WERI-Rb-1 (cell line): ENCODE data around the gene THPO.

Experiments used
- DNase-seq: peaks from one replicate; pipeline ENCODE4 v3.0.0-alpha.2; 2020
- H3K27ac ChIP-seq: fragments of 250-450 bp; sonication (Bioruptor Pico); 2 replicates; pipeline ENCODE4 v1.5.1; 2020; ENCODE audit warnings: mild to moderate bottlenecking, moderate library complexity
- H3K27me3 ChIP-seq: fragments of 250-450 bp; sonication (Bioruptor Pico); 2 replicates; pipeline ENCODE4 v1.5.1; 2021; ENCODE audit warnings: mild to moderate bottlenecking, low read depth, moderate library complexity; ENCODE audit not compliant: insufficient read depth, severe bottlenecking
- H3K36me3 ChIP-seq: fragments of 250-450 bp; sonication (Bioruptor Pico); 2 replicates; pipeline ENCODE4 v1.5.1; 2020; ENCODE audit warnings: mild to moderate bottlenecking, moderate library complexity
- H3K4me3 ChIP-seq: 2 replicates; pipeline ENCODE4 v1.5.1; 2011; ENCODE audit warnings: low read depth, mild to moderate bottlenecking, control low read depth, low read length
- H3K9me3 ChIP-seq: fragments of 250-450 bp; sonication (Bioruptor Pico); 2 replicates; pipeline ENCODE4 v1.5.1; 2021; ENCODE audit warnings: mild to moderate bottlenecking, moderate library complexity; ENCODE audit not compliant: severe bottlenecking
- TF ChIP-seq, protein P1 (sequence below): IDR thresholded peaks from 2 replicates; pipeline ENCODE4 v1.5.1; 2011; ENCODE audit warnings: low read depth, mild to moderate bottlenecking, control low read depth, inconsistent platforms, low read length

The THPO gene

DNA sequence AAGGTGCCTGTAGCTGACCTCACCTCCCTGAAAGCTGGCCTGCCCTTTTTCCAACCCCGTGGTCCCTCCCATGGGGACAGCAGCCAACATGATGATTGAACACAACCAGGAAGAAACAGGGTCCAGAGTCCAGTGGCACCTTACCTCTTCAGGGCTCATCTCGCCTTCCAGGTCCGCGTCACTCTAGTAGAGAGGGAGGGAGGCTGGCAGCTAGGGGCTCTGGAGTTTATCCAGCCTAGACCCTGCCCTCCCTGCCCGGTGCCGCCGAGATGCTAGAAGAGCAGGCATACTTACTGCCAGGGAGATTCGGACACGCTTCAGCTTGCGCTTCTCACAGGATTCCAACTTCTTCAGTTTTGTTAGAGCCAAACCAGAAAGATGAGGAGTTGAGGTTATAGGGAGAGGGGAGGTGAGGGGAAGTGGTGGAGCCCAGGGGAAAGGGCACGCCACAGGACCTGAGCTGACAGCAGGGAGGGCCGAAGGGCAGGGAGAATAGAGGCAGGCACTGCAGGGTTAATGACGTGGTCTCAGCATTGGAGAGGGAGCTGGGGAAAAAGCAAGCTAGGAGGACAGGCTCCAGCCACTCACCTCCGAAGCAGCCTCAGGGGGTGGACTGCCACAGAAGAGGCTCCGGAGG is 25.7 kb downstream of the THPO start:
- no peak for DNase-seq
- Histone ChIP-seq H3K36me3 (peaks cover 47% of the 10 kb centered on the region), H3K9me3 (no peaks in the 10 kb centered on the region), H3K27ac (no peak overlapping the region), H3K4me3 (no peak overlapping the region), H3K27me3 (no peaks in the 10 kb centered on the region)
- TF ChIP-seq, protein P1, sequence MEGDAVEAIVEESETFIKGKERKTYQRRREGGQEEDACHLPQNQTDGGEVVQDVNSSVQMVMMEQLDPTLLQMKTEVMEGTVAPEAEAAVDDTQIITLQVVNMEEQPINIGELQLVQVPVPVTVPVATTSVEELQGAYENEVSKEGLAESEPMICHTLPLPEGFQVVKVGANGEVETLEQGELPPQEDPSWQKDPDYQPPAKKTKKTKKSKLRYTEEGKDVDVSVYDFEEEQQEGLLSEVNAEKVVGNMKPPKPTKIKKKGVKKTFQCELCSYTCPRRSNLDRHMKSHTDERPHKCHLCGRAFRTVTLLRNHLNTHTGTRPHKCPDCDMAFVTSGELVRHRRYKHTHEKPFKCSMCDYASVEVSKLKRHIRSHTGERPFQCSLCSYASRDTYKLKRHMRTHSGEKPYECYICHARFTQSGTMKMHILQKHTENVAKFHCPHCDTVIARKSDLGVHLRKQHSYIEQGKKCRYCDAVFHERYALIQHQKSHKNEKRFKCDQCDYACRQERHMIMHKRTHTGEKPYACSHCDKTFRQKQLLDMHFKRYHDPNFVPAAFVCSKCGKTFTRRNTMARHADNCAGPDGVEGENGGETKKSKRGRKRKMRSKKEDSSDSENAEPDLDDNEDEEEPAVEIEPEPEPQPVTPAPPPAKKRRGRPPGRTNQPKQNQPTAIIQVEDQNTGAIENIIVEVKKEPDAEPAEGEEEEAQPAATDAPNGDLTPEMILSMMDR, result no peak

DNA sequence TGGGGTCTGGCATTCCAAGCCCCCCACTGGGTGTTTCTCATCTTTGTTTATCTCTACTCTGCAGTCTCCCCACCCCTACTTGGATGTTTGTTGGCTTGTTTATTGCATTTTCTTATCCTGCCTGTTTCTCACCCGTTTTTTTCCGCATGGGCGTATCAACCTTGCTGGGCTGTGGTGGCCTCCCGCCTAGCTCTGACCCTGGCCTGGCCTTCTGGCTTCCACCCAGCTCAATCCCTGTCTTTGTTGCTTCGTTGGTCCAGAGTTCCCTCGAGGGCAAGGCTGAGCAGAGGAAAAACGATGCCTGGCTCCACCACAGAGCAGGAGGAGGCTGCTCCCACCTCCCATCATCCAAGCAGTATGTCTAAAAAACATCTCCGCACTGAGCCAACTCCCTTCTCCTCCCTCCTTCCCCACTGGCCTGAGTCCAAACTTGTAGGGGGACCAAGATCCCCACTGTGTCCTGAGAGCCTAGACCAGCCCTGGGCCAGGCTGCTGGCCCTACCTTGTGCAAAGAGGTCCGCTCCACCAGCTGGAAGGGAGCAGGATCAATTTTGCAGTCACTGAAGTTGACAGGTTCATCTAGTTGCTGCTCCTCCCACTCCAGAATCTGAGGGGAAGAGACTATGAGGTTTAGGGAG is 26.4 kb downstream of the THPO start:
- Histone ChIP-seq H3K27me3 (no peaks in the 10 kb centered on the region), H3K9me3 (no peaks in the 10 kb centered on the region), H3K27ac (no peak overlapping the region), H3K36me3 (peaks cover 45% of the 10 kb centered on the region), H3K4me3 (no peak overlapping the region)
- no peak for DNase-seq
- TF ChIP-seq, protein P1, result no peak

DNA sequence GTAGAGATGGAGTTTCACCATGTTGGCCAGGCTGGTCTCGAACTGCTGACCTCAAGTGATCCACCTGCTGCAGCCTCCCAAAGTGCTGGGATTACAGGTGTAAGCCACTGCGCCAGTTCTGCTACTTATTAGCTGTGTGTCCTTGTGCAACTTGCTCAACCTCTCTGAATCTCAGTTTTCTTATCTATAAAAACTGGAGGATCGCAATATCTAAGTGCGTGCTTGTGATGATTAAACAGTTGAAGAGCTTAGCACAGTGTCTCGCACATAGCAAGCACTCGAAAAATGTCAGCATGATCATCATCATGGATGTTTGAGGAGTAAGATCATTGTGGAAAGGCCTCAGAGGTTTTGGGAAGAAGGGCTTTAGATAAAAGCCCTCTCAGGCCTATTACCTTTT is 27.4 kb downstream of the THPO start:
- H3K36me3 ChIP-seq, result peaks cover 45% of the 10 kb centered on the region
- no peaks in the 10 kb centered on the region for H3K9me3 ChIP-seq
- H3K27ac ChIP-seq, result no peak overlapping the region
- H3K4me3 ChIP-seq, result no peak overlapping the region
- H3K27me3 ChIP-seq, result no peaks in the 10 kb centered on the region
- TF ChIP-seq, protein P1, result no peak
- DNase-seq, result no peak

- no peak for DNase-seq
- Histone ChIP-seq H3K9me3 (no peaks in the 10 kb centered on the region), H3K36me3 (peaks cover 38% of the 10 kb centered on the region), H3K27ac (no peak overlapping the region), H3K27me3 (no peaks in the 10 kb centered on the region), H3K4me3 (no peak overlapping the region)
- TF ChIP-seq, protein P1, result no peak
These were observed 28.2 kb downstream of the THPO start for GRCh38 chr3:184349563-184350470.

- peaks cover 34% of the 10 kb centered on the region for H3K36me3 ChIP-seq
- TF ChIP-seq, protein P1, result no peak
- peak overlapping the region; percentile 68 for H3K27ac ChIP-seq
- H3K4me3 ChIP-seq, result no peak overlapping the region; the same call in 1 of the 2 replicates
- no peaks in the 10 kb centered on the region for H3K9me3 ChIP-seq
- H3K27me3 ChIP-seq, result no peaks in the 10 kb centered on the region
- DNase-seq, result peak; percentile 33
These were observed 30.0 kb downstream of the THPO start for GRCh38 chr3:184348057-184348382.
